Activated gamma-delta T cell (primary cell): ENCODE data around the gene ADRA2B.
"Not testable (repeated sequence)": the region's sequence is repeated elsewhere in the genome, so short reads cannot be mapped to it uniquely, and the experiment has no call there.

Experiments used
- DNase-seq: peaks from one replicate; lab custom pipeline; 2025; lab: John Stamatoyannopoulos, UW
- total RNA-seq, 2 donors: gene quantifications; one replicate each; lab custom pipeline; 2026; lab: John Stamatoyannopoulos, UW

The ADRA2B gene
- 0.87 to 0.92 reads per million in 2 donors for total RNA-seq

GRCh38 chr2:96116424-96116878, at the start of gene ADRA2B:
ADRA2B (minus strand) TSS chr2:96116571; CDS start chr2:96116149, 422 bp downstream.
- DNase-seq = peak; percentile 64

GRCh38 chr2:96164459-96165184, 48.3 kb upstream of the ADRA2B start:
- DNase-seq = peak; percentile 23

GRCh38 chr2:96163768-96164429, 47.5 kb upstream of the ADRA2B start:
- DNase-seq = peak; percentile 74

- DNase-seq = no peak
Observed at GRCh38 chr2:96163415-96163767, 47.0 kb upstream of the ADRA2B start.

GRCh38 chr2:96161898-96162297, 45.5 kb upstream of the ADRA2B start:
- DNase-seq = no peak

- not testable (repeated sequence) for DNase-seq
Observed at GRCh38 chr2:96160366-96160765, 44.0 kb upstream of the ADRA2B start.

GRCh38 chr2:96159084-96159830, 42.9 kb upstream of the ADRA2B start:
- no peak for DNase-seq

GRCh38 chr2:96158554-96158940, 42.2 kb upstream of the ADRA2B start:
- no peak for DNase-seq

- peak; percentile 63 for DNase-seq
Observed at GRCh38 chr2:96157649-96158553, 41.5 kb upstream of the ADRA2B start.

- no peak for DNase-seq
Observed at GRCh38 chr2:96156926-96157648, 40.7 kb upstream of the ADRA2B start.

GRCh38 chr2:96156011-96156820, 39.8 kb upstream of the ADRA2B start:
- DNase-seq = no peak

GRCh38 chr2:96154506-96155380, 38.4 kb upstream of the ADRA2B start:
- no peak for DNase-seq

- DNase-seq = no peak
Observed at GRCh38 chr2:96153991-96154431, 37.6 kb upstream of the ADRA2B start.

- DNase-seq = no peak
Observed at GRCh38 chr2:96153291-96153713, 36.9 kb upstream of the ADRA2B start.

GRCh38 chr2:96152304-96153161, 36.2 kb upstream of the ADRA2B start:
- no peak for DNase-seq

GRCh38 chr2:96151595-96152303, 35.4 kb upstream of the ADRA2B start:
- no peak for DNase-seq
